GM18507 (cell line): ENCODE data around the gene IGSF21.

Experiments used
- DNase-seq: peaks from one replicate; pipeline ENCODE4 v3.0.0; 2011; ENCODE audit warnings: low read depth; ENCODE audit not compliant: insufficient read length; ENCODE audit errors: extremely low spot score
- FAIRE-seq: peaks from 2 replicates; lab custom pipeline; 2011; peaks lifted over from hg19 to GRCh38; lab: Jason Lieb, UNC

The IGSF21 gene

GRCh38 chr1:18114726-18115410 lies 7.3 kb downstream of the IGSF21 start:
- FAIRE-seq (no peak), DNase-seq (no peak)

GRCh38 chr1:18116777-18117176 lies 9.2 kb downstream of the IGSF21 start:
- FAIRE-seq: no peak
- DNase-seq: no peak

- FAIRE-seq (no peak), DNase-seq (no peak)
Observed at GRCh38 chr1:18118078-18118477, 10.5 kb downstream of the IGSF21 start.

GRCh38 chr1:18118491-18118890 lies 10.9 kb downstream of the IGSF21 start:
- FAIRE-seq (no peak), DNase-seq (no peak)

GRCh38 chr1:18119289-18119688 lies 11.7 kb downstream of the IGSF21 start:
- FAIRE-seq (no peak), DNase-seq (no peak)

- FAIRE-seq (no peak), DNase-seq (no peak)
Observed at GRCh38 chr1:18119771-18120377, 12.3 kb downstream of the IGSF21 start.

GRCh38 chr1:18120638-18121037 lies 13.0 kb downstream of the IGSF21 start:
- no peak for FAIRE-seq

GRCh38 chr1:18121072-18121820 lies 13.6 kb downstream of the IGSF21 start:
- DNase-seq: no peak
- no peak for FAIRE-seq

More at GRCh38 chr1:18120638-18121037, 13.0 kb downstream of the IGSF21 start:
- DNase-seq: no peak

GRCh38 chr1:18123467-18123992 lies 15.9 kb downstream of the IGSF21 start:
- DNase-seq (no peak), FAIRE-seq (no peak)

- FAIRE-seq (no peak), DNase-seq (no peak)
Observed at GRCh38 chr1:18124977-18125376, 17.4 kb downstream of the IGSF21 start.

GRCh38 chr1:18126616-18127015 lies 19.0 kb downstream of the IGSF21 start:
- DNase-seq (no peak), FAIRE-seq (no peak)

GRCh38 chr1:18128298-18128697 lies 20.7 kb downstream of the IGSF21 start:
- FAIRE-seq: no peak
- no peak for DNase-seq

- FAIRE-seq: no peak
- DNase-seq: no peak
Observed at GRCh38 chr1:18130356-18130755, 22.8 kb downstream of the IGSF21 start.

GRCh38 chr1:18132022-18132710 lies 24.6 kb downstream of the IGSF21 start:
- DNase-seq: no peak
- no peak for FAIRE-seq

- no peak for DNase-seq
- FAIRE-seq: no peak
Observed at GRCh38 chr1:18132711-18133541, 25.3 kb downstream of the IGSF21 start.

- DNase-seq (no peak), FAIRE-seq (no peak)
Observed at GRCh38 chr1:18134324-18135046, 26.9 kb downstream of the IGSF21 start.

GRCh38 chr1:18137759-18138345 lies 30.3 kb downstream of the IGSF21 start:
- FAIRE-seq (no peak), DNase-seq (no peak)
